Fibroblast of lung (primary cell): ENCODE results near the gene PPP1R16B.

ENCODE experiments used
- EZH2 ChIP-seq: IDR thresholded peaks from 2 replicates; pipeline ENCODE4 v1.5.1; 2012; ENCODE audit warnings: low read length, control low read depth, mild to moderate bottlenecking; ENCODE audit errors: missing control alignments
- TF ChIP-seq, protein P1 (sequence below), 2 donors: IDR thresholded peaks in 1 of 2; conservative IDR thresholded peaks in 1 of 2; 1 replicate in 1 of 2; 2 replicates in 1 of 2; pipeline ENCODE4 v1.5.1; 2011 to 2012; ENCODE audit warnings: low read length in 2 of 2, control low read depth in 1 of 2, inconsistent platforms in 1 of 2, low read depth in 1 of 2, mild to moderate bottlenecking in 1 of 2

DNA sequence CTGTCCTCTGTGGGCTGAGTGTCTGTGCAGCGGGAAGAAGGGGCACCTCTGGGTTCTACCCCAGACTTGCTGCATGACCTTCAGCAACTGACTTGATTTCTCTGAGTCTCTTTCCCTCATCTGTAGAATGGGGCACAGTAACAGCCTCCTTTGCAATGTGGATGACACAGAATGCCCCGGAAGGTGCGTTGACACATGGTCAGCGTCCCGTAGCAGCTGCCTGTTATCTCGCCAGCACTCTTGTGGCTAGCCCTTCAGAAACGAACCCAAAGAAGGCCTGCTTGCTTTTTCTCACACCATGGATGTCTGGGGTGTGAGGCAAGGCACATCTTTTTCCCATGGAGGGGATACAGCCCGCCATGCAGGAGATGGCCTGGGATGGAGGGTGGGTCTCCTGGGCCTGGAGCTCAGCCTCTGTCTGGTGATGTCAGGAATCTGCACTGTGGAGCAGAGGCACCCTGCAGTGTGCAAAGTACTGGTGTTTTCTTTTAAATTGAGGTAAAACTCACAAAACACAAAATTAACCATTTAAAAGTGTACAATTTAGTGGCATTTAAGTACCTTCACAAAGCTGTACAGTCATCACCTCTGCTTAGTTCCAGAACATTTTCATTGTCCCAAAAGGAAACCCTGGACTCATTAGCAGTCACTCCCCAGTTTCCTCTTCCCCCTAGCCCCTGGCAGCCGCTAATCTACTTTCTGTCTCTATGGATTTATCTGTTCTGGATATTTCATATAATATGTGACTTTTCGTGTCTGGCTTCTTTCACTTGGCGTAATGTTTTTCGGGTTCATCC lies 61.0 kb downstream of the PPP1R16B start:
- TF ChIP-seq, protein P1, sequence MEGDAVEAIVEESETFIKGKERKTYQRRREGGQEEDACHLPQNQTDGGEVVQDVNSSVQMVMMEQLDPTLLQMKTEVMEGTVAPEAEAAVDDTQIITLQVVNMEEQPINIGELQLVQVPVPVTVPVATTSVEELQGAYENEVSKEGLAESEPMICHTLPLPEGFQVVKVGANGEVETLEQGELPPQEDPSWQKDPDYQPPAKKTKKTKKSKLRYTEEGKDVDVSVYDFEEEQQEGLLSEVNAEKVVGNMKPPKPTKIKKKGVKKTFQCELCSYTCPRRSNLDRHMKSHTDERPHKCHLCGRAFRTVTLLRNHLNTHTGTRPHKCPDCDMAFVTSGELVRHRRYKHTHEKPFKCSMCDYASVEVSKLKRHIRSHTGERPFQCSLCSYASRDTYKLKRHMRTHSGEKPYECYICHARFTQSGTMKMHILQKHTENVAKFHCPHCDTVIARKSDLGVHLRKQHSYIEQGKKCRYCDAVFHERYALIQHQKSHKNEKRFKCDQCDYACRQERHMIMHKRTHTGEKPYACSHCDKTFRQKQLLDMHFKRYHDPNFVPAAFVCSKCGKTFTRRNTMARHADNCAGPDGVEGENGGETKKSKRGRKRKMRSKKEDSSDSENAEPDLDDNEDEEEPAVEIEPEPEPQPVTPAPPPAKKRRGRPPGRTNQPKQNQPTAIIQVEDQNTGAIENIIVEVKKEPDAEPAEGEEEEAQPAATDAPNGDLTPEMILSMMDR (conservative IDR thresholded peaks at IDR 0.05 in 1 of 2, IDR thresholded peaks at IDR 0.05 in 1 of 2; ENCODE audit: low read depth in 1 of 2, low read length in 2 of 2) = no peak
- no peak for TF ChIP-seq EZH2
